Activated T-cell treated with anti-CD3 and anti-CD28 coated beads, Interleukin-2, amount 50 U/mL, for 72 hours (primary cell): Measurements from ENCODE around the gene B3GNT3. TPM values are rescaled to one million over a fixed set of nuclear protein-coding genes. Genes with fewer than 3 reads are reported as not detected.

Source experiments
- ATAC-seq, 2 donors: fragments of 150-1000 bp; cut with Tn5 transposase; replicated peaks in 1 of 2; 2 replicates each; pipeline ENCODE4 v1.10.0; 2021; ENCODE audit warnings: moderate library complexity in 2 of 2, mild to moderate bottlenecking in 1 of 2
- DNase-seq, 2 donors: peaks; one replicate each; pipeline ENCODE4 v3.0.0; 2021 to 2022; ENCODE audit warnings: mixed read lengths in 1 of 2
- H3K27ac Mint-ChIP-seq: one replicate; pipeline ENCODE4 v1.8.0; 2022; ENCODE audit warnings: mild to moderate bottlenecking, moderate library complexity, mixed read lengths
- H3K27me3 Mint-ChIP-seq: one replicate; pipeline ENCODE4 v1.8.0; 2022; ENCODE audit warnings: low read depth, mixed read lengths
- H3K36me3 Mint-ChIP-seq, 2 donors: one replicate each; pipeline ENCODE4 v1.8.0; 2022; ENCODE audit warnings: mixed read lengths in 2 of 2, mild to moderate bottlenecking in 1 of 2; ENCODE audit not compliant: insufficient read depth in 2 of 2
- H3K4me1 Mint-ChIP-seq: one replicate; pipeline ENCODE4 v1.8.0; 2022; ENCODE audit warnings: low read depth, mixed read lengths
- H3K4me3 Mint-ChIP-seq, 2 donors: one replicate each; pipeline ENCODE4 v1.8.0; 2022; ENCODE audit warnings: mild to moderate bottlenecking in 2 of 2, mixed read lengths in 2 of 2, moderate library complexity in 2 of 2
- H3K9me3 Mint-ChIP-seq, 2 donors: one replicate each; pipeline ENCODE4 v1.8.0; 2022; ENCODE audit warnings: mixed read lengths in 2 of 2
- total RNA-seq, 2 donors: library from RNA; stranded (reverse); gene quantifications; one replicate each; pipeline ENCODE4 v1.2.3, GENCODE V29; 2022

Gene B3GNT3
- total RNA-seq, 2 donors from 2014 or later, result 0.36 TPM; not detected in 1

DNA sequence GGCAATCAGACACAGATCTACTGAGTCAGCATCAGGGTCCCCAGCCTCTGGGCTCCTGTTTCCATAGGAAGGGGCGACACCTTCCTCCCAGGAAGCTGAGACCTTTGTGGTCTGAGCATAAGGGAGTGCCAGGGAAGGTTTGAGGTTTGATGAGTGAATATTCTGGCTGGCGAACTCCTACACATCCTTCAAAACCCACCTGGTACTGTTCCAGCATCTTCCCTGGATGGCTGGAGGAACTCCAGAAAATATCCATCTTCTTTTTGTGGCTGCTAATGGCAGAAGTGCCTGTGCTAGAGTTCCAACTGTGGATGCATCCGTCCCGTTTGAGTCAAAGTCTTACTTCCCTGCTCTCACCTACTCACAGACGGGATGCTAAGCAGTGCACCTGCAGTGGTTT lies 17.2 kb downstream of the B3GNT3 start:
- Mint-ChIP-seq H3K27me3 (no peaks in the 10 kb centered on the region), H3K4me1 (peaks cover 12% of the 10 kb centered on the region), H3K27ac (no peak overlapping the region), H3K4me3 (no peak overlapping the region), H3K9me3 (no peaks in the 10 kb centered on the region), H3K36me3 (no peaks in the 10 kb centered on the region)
- ATAC-seq (no peak), DNase-seq (no peak)

DNA sequence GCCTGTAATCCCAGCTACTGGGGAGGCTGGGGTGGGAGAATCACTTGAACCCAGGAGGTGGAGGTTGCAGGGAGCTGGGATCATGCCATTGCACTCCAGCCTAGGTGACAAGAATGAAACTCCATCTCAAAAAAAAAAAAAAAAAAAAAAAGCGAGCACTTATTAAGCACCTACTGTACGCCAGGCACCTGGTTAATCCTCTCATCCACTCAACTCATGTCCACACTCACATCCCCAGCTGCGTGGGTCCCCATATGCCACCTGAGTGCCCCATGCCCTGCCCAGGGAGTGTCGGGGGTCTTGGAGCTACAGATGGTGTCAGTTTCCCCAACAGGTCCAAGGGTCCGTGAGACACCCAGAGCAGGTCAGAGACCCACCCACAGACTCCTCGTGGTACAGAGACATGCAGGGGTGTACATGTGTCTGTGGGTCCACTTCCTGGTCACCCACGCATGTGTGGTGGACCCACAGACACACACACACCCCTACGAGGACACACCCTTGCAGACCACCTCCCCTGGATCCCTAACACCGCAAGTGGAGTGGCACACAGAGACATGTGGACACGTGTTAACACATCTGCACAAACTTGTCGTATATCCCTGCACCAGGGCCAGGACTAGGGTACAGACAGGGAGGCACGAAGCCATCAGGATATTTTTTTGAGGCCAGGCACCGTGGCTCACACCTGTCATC lies 22.9 kb downstream of the B3GNT3 start:
- Mint-ChIP-seq H3K27ac (no peak overlapping the region), H3K4me1 (no peaks in the 10 kb centered on the region), H3K9me3 (no peaks in the 10 kb centered on the region), H3K36me3 (no peaks in the 10 kb centered on the region), H3K27me3 (no peaks in the 10 kb centered on the region), H3K4me3 (no peak overlapping the region)
- DNase-seq, result no peak
- ATAC-seq, result peak in 1 of 2 donors; percentile 11

DNA sequence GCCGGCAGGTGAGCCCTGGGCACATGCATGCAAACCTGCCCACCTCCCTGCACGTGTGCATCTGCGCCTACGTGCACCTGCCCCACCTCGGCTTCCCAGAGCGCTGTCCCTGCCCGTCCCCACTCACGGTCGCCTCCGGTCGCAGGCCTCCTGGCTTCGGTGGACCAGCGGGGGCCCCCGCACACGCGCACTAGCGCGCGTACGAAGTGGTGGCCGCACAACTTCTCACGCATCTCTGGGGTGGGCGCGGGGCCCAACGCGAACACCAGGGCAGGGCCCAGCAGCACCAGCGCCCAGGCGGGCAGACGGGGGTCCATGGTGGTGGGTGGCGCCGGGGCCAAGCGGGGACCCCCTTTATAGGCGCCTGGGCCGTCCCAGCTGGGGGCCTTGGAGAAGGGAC lies 26.3 kb downstream of the B3GNT3 start, which contains the start of gene INSL3:
TSS of gene INSL3 (minus strand) at position 330 of the 400 bp plus-strand sequence. CDS start at position 317, 13 bp downstream.
- H3K9me3 Mint-ChIP-seq, result no peaks in the 10 kb centered on the region
- H3K36me3 Mint-ChIP-seq, result peaks cover 0 to 9% of the 10 kb centered on the region in 2 donors
- H3K4me1 Mint-ChIP-seq, result no peaks in the 10 kb centered on the region
- ATAC-seq (peak; percentile 9 to 14), DNase-seq (no peak)
- H3K27ac Mint-ChIP-seq, result peak within 1 kb of the TSS; percentile 68
- no peaks in the 10 kb centered on the region for H3K27me3 Mint-ChIP-seq
- no peak within 1 kb of the TSS for H3K4me3 Mint-ChIP-seq

DNA sequence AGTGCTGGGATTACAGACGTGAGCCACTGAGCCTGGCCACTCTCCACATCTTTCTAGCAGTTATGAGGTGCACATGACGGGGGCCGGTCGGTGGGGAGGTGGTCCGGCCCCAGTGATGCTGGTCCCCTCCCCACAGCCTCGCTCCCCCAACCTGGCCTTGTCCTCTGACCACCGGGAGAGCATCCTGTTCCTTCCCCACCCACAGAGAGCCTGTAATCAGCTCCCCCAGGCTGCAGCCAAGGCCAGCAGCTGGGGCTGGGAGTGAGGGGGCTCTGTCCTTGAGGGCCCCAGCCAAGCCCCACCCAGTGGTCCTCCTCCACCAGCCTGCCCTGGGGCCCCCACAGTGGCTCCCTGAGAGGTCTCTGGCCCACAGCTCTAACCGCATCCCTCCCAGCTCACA lies 29.4 kb downstream of the B3GNT3 start:
- DNase-seq (no peak), ATAC-seq (no peak)
- peaks cover 7 to 23% of the 10 kb centered on the region in 2 donors for H3K36me3 Mint-ChIP-seq
- H3K27ac Mint-ChIP-seq, result peak overlapping the region; percentile 4
- H3K27me3 Mint-ChIP-seq, result no peaks in the 10 kb centered on the region
- H3K9me3 Mint-ChIP-seq, result no peaks in the 10 kb centered on the region
- no peak overlapping the region for H3K4me3 Mint-ChIP-seq
- no peaks in the 10 kb centered on the region for H3K4me1 Mint-ChIP-seq

DNA sequence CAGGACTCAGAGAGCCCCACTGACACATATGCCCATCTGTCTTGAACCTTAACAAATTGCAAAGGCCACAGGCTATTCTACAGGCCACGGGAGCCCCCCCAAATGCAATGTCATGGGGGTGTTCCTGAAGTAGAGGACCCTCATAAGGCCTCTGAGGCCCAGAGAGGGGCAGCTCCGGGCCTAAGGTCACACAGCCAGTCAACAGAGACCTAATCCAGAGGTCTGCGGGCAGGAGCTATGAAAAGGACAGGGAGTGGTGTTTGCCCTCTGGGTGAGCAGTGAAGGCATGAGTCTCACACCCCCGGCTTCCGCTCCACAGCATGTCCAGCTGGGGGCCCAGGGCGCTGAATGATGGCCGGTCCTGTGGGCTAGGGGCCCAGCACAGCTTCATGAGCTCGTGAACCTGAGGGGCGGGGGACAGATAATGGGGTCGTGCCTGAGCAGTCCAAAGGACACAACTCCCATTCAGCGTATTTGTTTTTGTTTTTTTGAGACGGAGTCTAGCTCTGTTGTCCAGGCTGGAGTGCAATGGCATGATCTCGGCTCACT lies 31.6 kb downstream of the B3GNT3 start:
- Mint-ChIP-seq H3K9me3 (no peaks in the 10 kb centered on the region), H3K27ac (no peak overlapping the region), H3K4me1 (peaks cover 5% of the 10 kb centered on the region), H3K27me3 (no peaks in the 10 kb centered on the region), H3K4me3 (no peak overlapping the region), H3K36me3 (peaks cover 12 to 34% of the 10 kb centered on the region in 2 donors)
- ATAC-seq (no peak), DNase-seq (no peak)

DNA sequence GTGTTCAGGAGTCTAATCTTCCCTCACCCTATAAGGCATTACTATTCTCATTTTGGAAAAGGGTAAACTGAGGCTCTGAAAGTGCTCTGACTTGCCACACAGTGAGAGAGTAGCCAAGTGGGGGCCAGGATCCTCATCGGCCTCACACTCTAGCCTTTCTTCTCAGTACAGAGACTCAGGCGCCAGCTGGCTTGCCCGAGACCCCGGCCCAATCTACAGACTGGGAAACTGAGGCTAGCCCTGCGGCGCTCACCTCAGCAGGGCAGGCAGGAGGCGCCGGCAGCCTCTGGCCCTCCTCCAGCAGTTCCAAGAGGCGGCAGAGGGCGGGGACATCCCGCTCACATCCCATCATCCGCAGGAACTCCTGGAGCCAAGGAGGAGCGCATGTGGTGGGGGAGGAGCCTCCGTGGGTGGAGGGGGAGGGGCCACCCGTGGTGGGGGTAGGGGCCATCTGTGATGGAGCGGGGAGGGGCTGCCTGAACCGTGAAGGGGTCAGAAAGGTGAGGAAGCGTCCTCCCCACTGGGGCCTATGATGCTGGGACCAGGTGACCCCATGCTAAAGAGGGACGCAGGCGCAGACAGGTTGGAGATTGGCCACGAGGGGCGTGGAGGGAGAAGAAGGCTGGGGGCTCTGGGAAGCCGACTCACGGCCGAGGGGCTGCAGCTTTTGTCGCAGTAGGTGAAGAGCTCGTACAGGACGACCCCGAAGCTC lies 35.1 kb downstream of the B3GNT3 start:
- DNase-seq (no peak), ATAC-seq (no peak)
- H3K4me3 Mint-ChIP-seq, result no peak overlapping the region
- peaks cover 6% of the 10 kb centered on the region for H3K4me1 Mint-ChIP-seq
- H3K27ac Mint-ChIP-seq, result no peak overlapping the region
- H3K36me3 Mint-ChIP-seq, result peaks cover 22 to 45% of the 10 kb centered on the region in 2 donors
- no peaks in the 10 kb centered on the region for H3K27me3 Mint-ChIP-seq
- no peaks in the 10 kb centered on the region for H3K9me3 Mint-ChIP-seq

DNA sequence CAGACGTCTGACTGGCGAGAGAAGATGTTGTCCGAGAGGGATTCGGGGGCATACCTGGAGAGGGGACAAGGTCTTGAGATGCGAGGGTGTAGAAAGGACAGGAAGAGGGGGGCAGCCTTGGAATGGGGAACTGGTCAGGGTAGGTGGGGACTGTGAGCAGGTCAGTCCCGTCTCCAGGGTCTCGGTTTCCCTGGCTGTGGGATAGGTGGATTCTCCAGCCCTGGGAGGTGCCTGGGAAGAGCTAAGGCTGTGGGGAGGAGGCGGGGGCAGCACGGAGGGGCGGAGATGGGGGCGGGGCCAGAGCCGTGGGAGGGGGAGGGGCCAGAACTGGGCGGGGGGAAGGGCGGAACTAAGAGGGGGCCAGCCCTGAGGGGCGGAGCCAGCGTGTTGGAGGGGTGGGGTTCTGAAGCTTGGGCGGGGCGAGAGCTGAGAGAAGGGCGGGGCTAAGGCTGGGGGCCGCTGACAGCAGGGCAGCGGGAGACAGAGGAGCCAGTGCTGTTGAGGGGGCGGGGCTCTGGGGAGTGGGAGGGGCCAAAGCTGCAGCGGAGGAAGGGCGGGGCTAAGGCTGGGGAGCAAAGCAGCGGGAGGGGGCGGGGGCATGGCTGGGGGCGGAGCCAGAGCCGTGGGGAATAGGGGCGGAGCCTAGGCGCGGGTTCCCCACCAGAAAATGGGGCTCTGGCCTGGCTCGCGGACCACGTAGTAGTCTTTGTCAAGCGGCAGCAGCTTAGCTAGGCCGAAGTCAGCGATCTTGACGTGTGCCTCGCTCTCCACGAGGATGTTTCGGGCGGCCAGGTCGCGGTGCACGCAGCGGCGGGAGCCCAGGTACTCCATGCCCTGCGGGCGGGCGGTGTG lies 35.9 kb downstream of the B3GNT3 start:
- Mint-ChIP-seq H3K4me1 (peaks cover 14% of the 10 kb centered on the region), H3K27ac (no peak overlapping the region), H3K36me3 (peaks cover 28 to 45% of the 10 kb centered on the region in 2 donors), H3K4me3 (no peak overlapping the region), H3K27me3 (no peaks in the 10 kb centered on the region), H3K9me3 (no peaks in the 10 kb centered on the region)
- DNase-seq, result peak; percentile 65 to 73
- peak; percentile 84 to 86 for ATAC-seq

DNA sequence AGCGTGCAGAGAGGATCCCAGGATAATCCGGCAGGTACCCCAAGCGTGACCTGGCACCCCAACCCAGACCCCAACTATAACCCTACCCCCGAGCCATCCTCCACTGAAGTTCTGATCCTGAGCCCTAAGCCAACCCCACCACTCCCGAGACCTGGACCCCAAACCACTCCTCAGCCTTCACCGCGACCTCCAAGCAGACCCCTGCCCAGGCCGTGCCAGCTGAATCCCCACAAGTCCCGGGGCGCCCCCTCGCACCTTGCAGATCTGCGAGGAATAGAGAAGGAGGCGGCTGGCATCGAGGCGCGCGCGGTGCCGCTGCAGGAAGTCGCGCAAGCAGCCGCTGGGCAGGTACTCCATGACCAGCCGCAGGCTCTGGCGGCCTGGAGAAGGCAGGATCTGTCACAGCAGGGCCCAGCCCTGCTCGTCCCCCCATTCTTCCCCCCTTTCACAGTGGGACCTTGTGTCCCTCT lies 36.5 kb downstream of the B3GNT3 start:
- Mint-ChIP-seq H3K9me3 (no peaks in the 10 kb centered on the region), H3K4me3 (no peak overlapping the region), H3K36me3 (peaks cover 32 to 50% of the 10 kb centered on the region in 2 donors), H3K27me3 (no peaks in the 10 kb centered on the region), H3K27ac (no peak overlapping the region), H3K4me1 (peaks cover 17% of the 10 kb centered on the region)
- ATAC-seq (no peak), DNase-seq (no peak)

DNA sequence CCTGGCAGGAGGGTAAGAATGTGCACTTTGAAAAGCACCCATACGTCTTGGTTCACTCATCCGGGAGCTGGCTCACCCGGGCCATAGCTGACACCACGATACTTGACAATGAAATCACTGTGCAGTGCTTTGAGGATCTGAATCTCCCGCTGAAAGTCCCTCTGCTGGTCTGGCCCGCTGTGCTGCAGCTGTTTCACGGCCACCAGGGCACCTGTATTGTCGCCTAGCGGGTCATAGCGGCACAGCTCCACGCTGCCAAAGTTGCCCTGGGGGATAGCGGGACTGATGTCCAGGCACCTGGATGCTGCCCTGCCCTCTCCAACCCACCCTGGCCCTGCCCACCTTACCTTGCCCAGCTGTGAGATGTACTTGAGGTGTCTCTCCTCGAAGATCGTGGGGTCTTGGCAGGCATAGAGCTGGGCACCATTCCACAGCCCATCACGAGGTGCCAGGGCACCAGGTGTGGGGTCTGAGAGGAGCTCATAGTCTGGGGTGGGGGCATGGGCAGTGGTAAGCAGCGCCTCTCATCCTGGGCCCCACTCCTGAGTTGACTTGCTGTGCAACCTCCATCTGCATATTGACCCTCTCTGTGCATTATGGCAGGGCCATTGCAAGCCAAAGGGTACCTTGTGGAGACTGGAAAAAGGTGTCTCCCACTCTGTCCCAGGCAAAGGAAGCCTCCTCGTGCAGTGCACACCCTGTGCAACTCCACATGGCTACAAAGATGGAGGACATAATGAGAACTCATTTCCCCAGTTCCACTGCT lies 37.7 kb downstream of the B3GNT3 start:
- H3K4me1 Mint-ChIP-seq, result peaks cover 20% of the 10 kb centered on the region
- H3K27ac Mint-ChIP-seq, result no peak overlapping the region
- peaks cover 35 to 47% of the 10 kb centered on the region in 2 donors for H3K36me3 Mint-ChIP-seq
- no peak for DNase-seq
- no peaks in the 10 kb centered on the region for H3K27me3 Mint-ChIP-seq
- no peak overlapping the region for H3K4me3 Mint-ChIP-seq
- H3K9me3 Mint-ChIP-seq, result no peaks in the 10 kb centered on the region
- no peak for ATAC-seq

DNA sequence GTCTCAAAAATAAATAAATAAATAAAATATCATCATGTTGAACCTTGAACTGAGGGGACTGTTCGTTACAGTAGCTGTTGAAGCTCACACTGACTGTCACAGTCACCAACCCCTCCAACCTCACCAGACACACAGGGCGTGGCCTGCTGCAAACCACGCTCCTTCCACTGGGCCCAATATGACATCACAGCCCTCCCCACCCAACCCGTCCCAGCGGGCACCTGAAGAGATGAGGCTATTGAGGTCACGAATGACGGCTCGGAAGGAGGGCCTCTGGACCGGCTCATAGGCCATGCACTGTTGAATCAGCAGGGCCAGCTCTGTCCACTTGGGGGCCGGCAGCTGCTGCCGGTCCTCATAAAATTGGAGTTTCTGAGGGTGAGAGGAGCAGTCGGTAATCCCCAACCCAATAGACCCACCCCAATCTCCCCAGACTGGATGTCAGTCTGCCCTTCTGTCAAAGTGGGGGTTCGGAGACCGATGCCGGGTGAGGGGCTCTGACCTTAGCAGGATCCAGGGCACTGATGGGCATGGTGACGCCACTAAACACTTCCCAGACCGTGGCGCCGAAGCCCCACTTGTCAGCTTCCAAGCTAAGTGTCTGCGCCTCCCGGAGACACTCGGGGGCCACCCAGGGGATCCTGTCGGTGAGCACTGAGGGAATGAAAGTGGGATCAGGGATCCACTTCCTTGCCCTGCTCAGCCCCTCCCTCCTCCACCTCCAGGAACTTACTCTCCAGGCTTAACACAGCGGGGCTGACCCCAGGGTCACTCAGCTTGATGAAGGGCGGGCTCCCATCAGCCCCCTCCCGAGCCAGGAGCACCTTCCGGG lies 39.6 kb downstream of the B3GNT3 start:
- H3K27ac Mint-ChIP-seq, result no peak overlapping the region
- H3K4me1 Mint-ChIP-seq, result peaks cover 20% of the 10 kb centered on the region
- ATAC-seq (no peak), DNase-seq (no peak)
- no peaks in the 10 kb centered on the region for H3K9me3 Mint-ChIP-seq
- no peaks in the 10 kb centered on the region for H3K27me3 Mint-ChIP-seq
- no peak overlapping the region for H3K4me3 Mint-ChIP-seq
- H3K36me3 Mint-ChIP-seq, result peaks cover 31 to 51% of the 10 kb centered on the region in 2 donors

DNA sequence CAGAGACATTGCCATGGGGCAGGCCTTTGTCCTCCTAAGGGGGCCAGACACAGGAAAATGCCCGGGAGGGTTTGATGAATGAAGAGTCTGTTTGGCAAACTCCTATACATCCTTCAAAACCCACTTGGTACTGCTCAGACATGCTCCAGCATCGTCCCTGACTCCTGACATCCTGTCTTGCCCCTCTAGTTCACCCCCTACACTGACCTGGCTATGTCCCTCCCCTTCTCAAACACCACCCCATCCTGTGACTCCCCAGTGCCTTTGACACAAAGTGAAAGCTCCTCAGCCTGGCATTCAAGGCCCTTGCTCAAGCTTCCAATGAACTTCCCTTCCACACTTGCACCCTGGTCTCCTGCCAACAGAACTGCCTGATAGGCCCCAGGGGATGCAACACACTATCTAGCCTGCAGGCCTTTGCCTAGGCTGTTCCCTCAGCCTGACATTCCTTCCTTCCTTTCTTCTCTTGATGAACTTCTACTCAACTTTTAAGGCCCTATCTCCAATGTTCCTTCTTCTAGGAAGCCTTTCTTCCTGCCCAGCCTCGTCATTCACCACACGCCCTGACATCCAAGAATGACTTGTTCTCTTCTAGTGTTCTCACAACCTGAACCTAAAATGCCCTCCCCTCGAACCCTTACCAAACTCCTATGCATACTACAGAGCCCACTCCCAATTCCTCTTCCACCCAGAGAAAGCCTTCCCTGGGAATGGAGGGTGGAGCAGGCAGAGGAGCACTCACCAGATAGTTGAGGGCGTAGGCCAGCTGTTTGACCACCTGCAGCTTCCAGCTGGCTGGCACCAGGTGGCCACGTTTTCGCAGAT lies 40.5 kb downstream of the B3GNT3 start:
- Mint-ChIP-seq H3K9me3 (no peaks in the 10 kb centered on the region), H3K4me3 (no peak overlapping the region), H3K27me3 (no peaks in the 10 kb centered on the region), H3K36me3 (peaks cover 29 to 48% of the 10 kb centered on the region in 2 donors), H3K27ac (peak overlapping the region; percentile 12), H3K4me1 (peaks cover 18% of the 10 kb centered on the region)
- ATAC-seq (no peak), DNase-seq (no peak)
